GM18520 (cell line): ENCODE data around the gene HTRA1.

Experiments
- ATAC-seq: cut with Tn5 transposase; IDR thresholded peaks from one replicate; pipeline ENCODE4 v1.9.1; 2021; ENCODE audit not compliant: unreplicated experiment

Gene HTRA1

DNA sequence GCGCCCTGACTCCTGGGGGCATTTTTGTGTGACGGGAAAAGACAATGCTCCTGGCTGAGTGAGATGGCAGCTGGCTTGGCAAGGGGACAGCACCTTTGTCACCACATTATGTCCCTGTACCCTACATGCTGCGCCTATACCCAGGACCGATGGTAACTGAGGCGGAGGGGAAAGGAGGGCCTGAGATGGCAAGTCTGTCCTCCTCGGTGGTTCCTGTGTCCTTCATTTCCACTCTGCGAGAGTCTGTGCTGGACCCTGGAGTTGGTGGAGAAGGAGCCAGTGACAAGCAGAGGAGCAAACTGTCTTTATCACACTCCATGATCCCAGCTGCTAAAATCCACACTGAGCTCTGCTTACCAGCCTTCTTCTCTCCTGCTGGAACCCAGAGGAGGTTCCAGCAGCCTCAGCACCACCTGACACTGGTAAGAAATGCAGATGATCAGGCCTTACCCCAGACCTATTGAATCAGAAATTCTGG, 6.7 kb upstream of the HTRA1 start, which contains the start of gene ARMS2:
TSS of gene ARMS2 (plus strand) at position 51 of the 478 bp plus-strand sequence. CDS start at position 126, 75 bp downstream.
- ATAC-seq: no peak

DNA sequence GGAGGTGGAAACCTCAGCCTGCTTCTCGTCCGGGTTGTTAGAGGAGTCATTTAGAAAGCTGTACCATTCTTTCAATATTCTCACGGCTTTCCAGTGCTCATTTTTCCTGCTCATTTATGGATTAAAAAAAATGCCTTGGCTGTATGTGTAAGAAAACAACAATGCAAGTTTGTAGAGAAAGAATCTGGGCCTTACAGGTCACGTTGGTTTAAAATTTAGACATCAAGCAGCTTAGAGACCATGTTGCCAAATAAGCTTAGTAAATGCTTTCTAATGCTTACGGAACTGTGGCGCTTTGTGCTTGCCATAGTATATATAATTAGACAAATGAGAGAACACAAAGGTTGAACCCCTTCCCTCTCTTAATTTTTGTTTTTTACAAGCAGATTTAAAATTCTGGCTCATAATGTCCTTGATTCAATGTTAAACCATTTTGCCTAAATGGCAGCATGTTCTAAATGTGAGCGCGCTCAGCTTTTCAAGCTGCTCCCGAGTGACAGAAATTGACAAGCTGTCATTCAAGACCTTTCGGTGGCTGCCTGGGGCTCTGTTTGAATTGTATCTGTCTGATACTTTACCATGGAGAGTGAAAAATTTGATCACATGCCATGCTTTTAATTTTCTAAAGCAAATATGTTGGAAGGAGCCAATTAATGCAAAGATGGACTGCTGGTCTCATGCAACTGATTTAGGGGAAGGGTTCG, 5.8 kb upstream of the HTRA1 start:
- ATAC-seq: no peak

- no peak for ATAC-seq
Measured at GRCh38 chr10:122457934-122458333, 3.4 kb upstream of the HTRA1 start.

- no peak for ATAC-seq
Measured at GRCh38 chr10:122458693-122459092, 2.7 kb upstream of the HTRA1 start.

GRCh38 chr10:122459561-122460273, 1.6 kb upstream of the HTRA1 start:
- ATAC-seq: no peak

- no peak for ATAC-seq
Measured at GRCh38 chr10:122460891-122461293, 461 bp upstream of the HTRA1 start.

GRCh38 chr10:122461729-122462532, 578 bp downstream of the HTRA1 start:
- ATAC-seq: no peak

- ATAC-seq: no peak
Measured at GRCh38 chr10:122462533-122463465, 1.4 kb downstream of the HTRA1 start.

- no peak for ATAC-seq
Measured at GRCh38 chr10:122463466-122464249, 2.3 kb downstream of the HTRA1 start.

DNA sequence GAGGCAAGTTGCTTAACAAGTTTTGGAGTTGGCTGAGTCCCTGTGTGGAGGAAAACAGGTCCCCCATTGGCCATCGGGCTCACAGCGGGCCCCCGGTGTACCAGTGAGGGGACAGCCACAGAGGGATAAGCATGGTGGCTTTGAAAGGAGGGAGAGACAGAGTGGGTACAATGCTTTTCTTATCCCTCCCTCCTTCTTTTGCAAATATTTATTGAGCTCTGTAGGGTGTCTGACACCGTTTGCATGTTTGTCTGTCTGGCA, 2.8 kb downstream of the HTRA1 start:
- no peak for ATAC-seq

- ATAC-seq: no peak
Measured at GRCh38 chr10:122464586-122464985, 3.2 kb downstream of the HTRA1 start.

DNA sequence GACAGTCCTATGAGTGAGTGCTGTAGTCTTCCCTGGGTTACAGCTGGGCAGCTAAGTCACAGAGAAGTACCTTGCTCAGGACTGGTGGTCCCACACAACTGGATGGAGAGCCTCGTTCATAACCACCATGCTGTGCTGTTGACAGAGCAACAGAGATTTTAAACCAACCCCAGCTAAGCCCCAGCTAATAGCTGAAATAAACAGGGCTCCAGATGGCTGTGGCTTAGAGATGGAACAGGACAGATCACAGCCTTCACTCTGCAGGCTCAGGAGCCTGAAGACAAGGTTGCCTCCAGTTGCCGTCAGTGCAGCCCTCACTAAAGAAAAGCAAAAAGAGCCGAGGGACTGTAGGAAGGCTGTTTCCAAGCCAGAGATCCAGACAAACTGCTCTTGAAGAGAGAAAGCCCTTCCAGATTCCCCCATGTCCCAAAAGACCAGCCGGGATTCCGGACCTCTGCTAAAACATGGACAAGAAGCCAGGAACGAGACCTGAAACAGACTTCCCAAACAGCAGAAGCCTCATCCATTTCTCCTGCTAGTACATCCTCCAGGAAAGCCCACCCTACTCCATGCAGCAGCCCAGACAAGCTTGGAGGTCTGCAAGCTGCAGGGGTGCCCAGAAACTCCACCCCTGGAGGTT, 4.2 kb downstream of the HTRA1 start:
- no peak for ATAC-seq

- no peak for ATAC-seq
Measured at GRCh38 chr10:122466951-122467381, 5.6 kb downstream of the HTRA1 start.

DNA sequence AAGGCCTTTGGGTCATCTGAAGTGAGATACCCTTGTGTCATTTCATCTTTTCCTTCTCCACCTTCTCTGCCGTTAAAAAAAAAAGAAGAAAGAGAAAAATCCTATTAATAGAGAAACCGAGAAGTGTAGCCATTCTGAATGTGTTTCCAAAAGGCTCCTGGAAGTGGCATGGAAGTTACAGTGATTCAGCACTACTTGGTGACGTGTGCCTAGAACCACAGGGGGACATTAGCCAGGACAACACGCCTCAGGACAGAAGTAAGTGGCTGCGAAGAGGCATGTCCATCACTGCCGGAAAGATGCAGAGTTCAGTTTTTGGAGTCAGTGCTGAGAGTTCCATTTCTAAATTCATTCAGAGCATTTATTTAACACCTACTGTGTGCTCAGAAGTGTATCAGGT, 6.3 kb downstream of the HTRA1 start:
- no peak for ATAC-seq

- ATAC-seq: no peak
Measured at GRCh38 chr10:122468307-122468925, 7.1 kb downstream of the HTRA1 start.

GRCh38 chr10:122468926-122469781, 7.8 kb downstream of the HTRA1 start:
- no peak for ATAC-seq

DNA sequence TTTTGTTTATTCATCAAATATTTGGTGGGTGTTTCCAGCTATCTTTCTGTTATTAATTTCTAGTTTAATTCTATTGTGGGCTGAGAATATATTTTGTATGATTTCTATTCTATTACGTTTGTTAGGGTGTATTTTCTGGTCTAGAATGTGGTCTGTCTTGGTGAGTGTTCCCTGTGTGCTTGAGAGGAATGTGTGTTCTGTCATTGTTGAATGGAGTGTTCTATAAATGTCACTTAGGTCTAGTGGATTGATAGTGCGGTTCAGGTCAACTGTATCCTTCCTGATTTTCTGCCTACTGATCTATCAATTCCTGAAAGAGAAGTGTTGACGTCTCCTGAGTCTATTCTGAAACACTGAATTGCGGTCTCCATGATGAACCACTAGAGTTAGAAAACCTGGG, 8.5 kb downstream of the HTRA1 start:
- ATAC-seq: no peak

- ATAC-seq: no peak
Measured at GRCh38 chr10:122471531-122472177, 10.3 kb downstream of the HTRA1 start.
